H9 (cell line): ENCODE data around the gene B4GALT6. TPM values are rescaled to one million over a fixed set of nuclear protein-coding genes. Genes with fewer than 3 reads are reported as not detected.

ENCODE experiments used
- DNase-seq: peaks from one replicate; pipeline ENCODE4 v3.0.0-alpha.2; 2017
- H2AFZ ChIP-seq: one replicate; pipeline ENCODE4 v1.6.1; 2013; ENCODE audit warnings: mild to moderate bottlenecking, low read length, control low read depth, moderate library complexity
- H2AK5ac ChIP-seq: 2 replicates; pipeline ENCODE4 v1.6.1; 2013; ENCODE audit warnings: low read length, control low read depth, mixed read lengths; ENCODE audit not compliant: insufficient read length
- H2BK120ac ChIP-seq: one replicate; pipeline ENCODE4 v1.6.1; 2013; ENCODE audit warnings: low read depth, mild to moderate bottlenecking, low read length, control low read depth, inconsistent platforms; ENCODE audit not compliant: poor library complexity, severe bottlenecking
- H2BK12ac ChIP-seq: 2 replicates; pipeline ENCODE4 v1.6.1; 2013; ENCODE audit warnings: low read length, control low read depth, mixed read lengths, low read depth; ENCODE audit not compliant: insufficient read length
- H2BK15ac ChIP-seq: 2 replicates; pipeline ENCODE4 v1.6.1; 2013; ENCODE audit warnings: low read depth, low read length, control low read depth
- H2BK20ac ChIP-seq: one replicate; pipeline ENCODE4 v1.6.1; 2013; ENCODE audit warnings: low read depth, mild to moderate bottlenecking, low read length, control low read depth, inconsistent platforms; ENCODE audit not compliant: poor library complexity, severe bottlenecking
- H2BK5ac ChIP-seq: 2 replicates; pipeline ENCODE4 v1.6.1; 2013; ENCODE audit warnings: low read length, control low read depth, mixed read lengths; ENCODE audit not compliant: insufficient read length
- H3K14ac ChIP-seq: 2 replicates; pipeline ENCODE4 v1.6.1; 2013; ENCODE audit warnings: low read length, control low read depth; ENCODE audit not compliant: insufficient read depth
- H3K18ac ChIP-seq: 2 replicates; pipeline ENCODE4 v1.6.1; 2013; ENCODE audit warnings: low read depth, mild to moderate bottlenecking, mixed read lengths, low read length, control low read depth; ENCODE audit not compliant: insufficient read length
- H3K23ac ChIP-seq: 2 replicates; pipeline ENCODE4 v1.6.1; 2013; ENCODE audit warnings: low read length, control low read depth, mixed read lengths, low read depth; ENCODE audit not compliant: insufficient read length
- H3K23me2 ChIP-seq: 2 replicates; pipeline ENCODE4 v1.6.1; 2013; ENCODE audit warnings: low read depth, mild to moderate bottlenecking, mixed read lengths, low read length, control low read depth; ENCODE audit not compliant: insufficient read length, poor library complexity, severe bottlenecking
- H3K27ac ChIP-seq: 2 replicates; pipeline ENCODE4 v1.5.1; 2013; ENCODE audit warnings: low read length, control low read depth, mixed read lengths, low read depth; ENCODE audit not compliant: insufficient read length
- H3K27me3 ChIP-seq: 2 replicates; pipeline ENCODE4 v1.6.1; 2013; ENCODE audit warnings: low read length, control low read depth, inconsistent platforms; ENCODE audit not compliant: insufficient read depth
- H3K4ac ChIP-seq: 2 replicates; pipeline ENCODE4 v1.6.1; 2013; ENCODE audit warnings: low read depth, mild to moderate bottlenecking, control low read depth, inconsistent platforms, low read length, moderate library complexity
- H3K4me1 ChIP-seq: 2 replicates; pipeline ENCODE4 v1.6.1; 2013; ENCODE audit warnings: low read length, control low read depth, inconsistent platforms; ENCODE audit not compliant: insufficient read depth
- H3K4me2 ChIP-seq: 2 replicates; pipeline ENCODE4 v1.6.1; 2013; ENCODE audit warnings: low read length, control low read depth, mixed read lengths; ENCODE audit not compliant: insufficient read length, insufficient read depth
- H3K56ac ChIP-seq: 2 replicates; pipeline ENCODE4 v1.6.1; 2013; ENCODE audit warnings: low read depth, mild to moderate bottlenecking, mixed read lengths, low read length, control low read depth; ENCODE audit not compliant: insufficient read length
- H3K79me1 ChIP-seq: 2 replicates; pipeline ENCODE4 v1.6.1; 2013; ENCODE audit warnings: low read depth, mild to moderate bottlenecking, moderate library complexity, low read length, control low read depth, inconsistent platforms; ENCODE audit not compliant: insufficient read depth, poor library complexity, severe bottlenecking
- H3K79me2 ChIP-seq: 2 replicates; pipeline ENCODE4 v1.6.1; 2013; ENCODE audit warnings: low read length, control low read depth, inconsistent platforms; ENCODE audit not compliant: insufficient read depth
- H3K9ac ChIP-seq: 2 replicates; pipeline ENCODE4 v1.6.1; 2013; ENCODE audit warnings: low read length, control low read depth, mixed read lengths; ENCODE audit not compliant: insufficient read length; ENCODE audit errors: extremely low read depth
- H3K9me3 ChIP-seq: one replicate; pipeline ENCODE4 v1.6.1; 2013; ENCODE audit warnings: low read depth, low read length, inconsistent platforms; ENCODE audit not compliant: control insufficient read depth
- H3T11ph ChIP-seq: one replicate; pipeline ENCODE4 v1.6.1; 2013; ENCODE audit warnings: mild to moderate bottlenecking, low read length, control low read depth, inconsistent platforms
- H4K20me1 ChIP-seq: one replicate; pipeline ENCODE4 v1.6.1; 2013; ENCODE audit not compliant: control insufficient read depth, insufficient read length, insufficient read depth
- H4K5ac ChIP-seq: 2 replicates; pipeline ENCODE4 v1.6.1; 2013; ENCODE audit warnings: low read depth, mild to moderate bottlenecking, mixed read lengths, low read length, control low read depth; ENCODE audit not compliant: insufficient read length
- H4K8ac ChIP-seq: replicated peaks from 2 replicates; pipeline ENCODE4 v1.6.1; 2013; ENCODE audit warnings: low read length, control low read depth, mixed read lengths, low read depth; ENCODE audit not compliant: insufficient read length
- H4K91ac ChIP-seq: 2 replicates; pipeline ENCODE4 v1.6.1; 2013; ENCODE audit warnings: low read depth, mild to moderate bottlenecking, moderate library complexity, mixed read lengths, low read length, control low read depth; ENCODE audit not compliant: insufficient read length
- H3K27ac Mint-ChIP-seq, 3 experiments: 2 replicates in 2 of 3; 3 replicates in 1 of 3; pipeline ENCODE4 v1.8.0; 2020 to 2021; ENCODE audit warnings: mixed read lengths in 3 of 3, mild to moderate bottlenecking in 1 of 3, moderate library complexity in 1 of 3
- H3K27me3 Mint-ChIP-seq: 2 replicates; pipeline ENCODE4 v1.8.0; 2021; ENCODE audit warnings: low read depth, mild to moderate bottlenecking, moderate library complexity, mixed read lengths
- H3K36me3 Mint-ChIP-seq, 3 experiments: 2 replicates in 2 of 3; 3 replicates in 1 of 3; pipeline ENCODE4 v1.8.0; 2020 to 2021; ENCODE audit warnings: low read depth in 3 of 3, mixed read lengths in 3 of 3; ENCODE audit not compliant: insufficient read depth in 1 of 3
- H3K4me1 Mint-ChIP-seq, 2 experiments: 2 replicates each; pipeline ENCODE4 v1.8.0; 2020; ENCODE audit warnings: mixed read lengths in 2 of 2
- H3K4me3 Mint-ChIP-seq, 2 experiments: 2 replicates in 1 of 2; 3 replicates in 1 of 2; pipeline ENCODE4 v1.8.0; 2020 to 2021; ENCODE audit warnings: mild to moderate bottlenecking in 2 of 2, mixed read lengths in 2 of 2, moderate library complexity in 1 of 2
- H3K9me3 Mint-ChIP-seq, 2 experiments: 2 replicates in 1 of 2; 3 replicates in 1 of 2; pipeline ENCODE4 v1.8.0; 2020; ENCODE audit warnings: mild to moderate bottlenecking in 2 of 2, mixed read lengths in 2 of 2, moderate library complexity in 1 of 2
- CTCF ChIP-seq: fragments of 200-600 bp; sonication (generic); conservative IDR thresholded peaks from 3 replicates; pipeline ENCODE4 v1.8.0; 2021; ENCODE audit warnings: antibody characterized with exemption, mild to moderate bottlenecking
- total RNA-seq: library from RNA; stranded (reverse); gene quantifications from 2 replicates; pipeline ENCODE4 v1.2.1, GENCODE V29; 2021

B4GALT6 gene
- total RNA-seq, 1 experiment from 2014 or later = 34.1 TPM

GRCh38 chr18:31672628-31673135 is 11.7 kb downstream of the B4GALT6 start:
- H3K27ac ChIP-seq = peak overlapping the region; percentile 25
- peaks cover 10% of the 10 kb centered on the region for H3K4me1 ChIP-seq
- no peak overlapping the region for H2BK12ac ChIP-seq
- no peak overlapping the region for H2BK120ac ChIP-seq
- no peaks in the 10 kb centered on the region for H3K9me3 ChIP-seq
- H3K27me3 ChIP-seq = no peaks in the 10 kb centered on the region
- H3K79me2 ChIP-seq = peaks cover 6% of the 10 kb centered on the region; the same call in 1 of the 2 replicates
- DNase-seq = no peak
- H3T11ph ChIP-seq = no peak overlapping the region
- H2BK20ac ChIP-seq = no peak overlapping the region
- no peaks in the 10 kb centered on the region for H3K23me2 ChIP-seq
- no peak overlapping the region for H2AFZ ChIP-seq
- Mint-ChIP-seq H3K27me3 (no peaks in the 10 kb centered on the region), H3K4me3 (no peak overlapping the region), H3K4me1 (peaks cover 15 to 21% of the 10 kb centered on the region in 2 experiments), H3K9me3 (no peaks in the 10 kb centered on the region), H3K27ac (no peak overlapping the region), H3K36me3 (peaks cover 2 to 5% (median 3%) of the 10 kb centered on the region in 3 experiments; a peak in 4 of 7 replicates)
- H3K4ac ChIP-seq = no peak overlapping the region
- no peak overlapping the region for H3K14ac ChIP-seq
- H3K18ac ChIP-seq = no peak overlapping the region
- peaks cover 7% of the 10 kb centered on the region for H3K79me1 ChIP-seq
- H4K8ac ChIP-seq = no peak overlapping the region
- no peak overlapping the region for H2BK15ac ChIP-seq
- H4K5ac ChIP-seq = no peak overlapping the region
- TF ChIP-seq CTCF = no peak
- no peaks in the 10 kb centered on the region for H4K20me1 ChIP-seq
- no peak overlapping the region for H3K4me2 ChIP-seq
- H2BK5ac ChIP-seq = no peak overlapping the region
- no peak overlapping the region for H2AK5ac ChIP-seq
- H3K23ac ChIP-seq = no peak overlapping the region
- H4K91ac ChIP-seq = no peak overlapping the region
- H3K56ac ChIP-seq = no peak overlapping the region
- H3K9ac ChIP-seq = no peak overlapping the region
